HG02970 (cell line): ENCODE measurements around the gene TRMT2A.

ENCODE experiments used
- ATAC-seq: cut with Tn5 transposase; IDR thresholded peaks from one replicate; pipeline ENCODE4 v1.9.1; 2021; ENCODE audit warnings: mild to moderate bottlenecking, moderate library complexity, moderate number of reproducible peaks; ENCODE audit not compliant: unreplicated experiment, low FRiP score

Gene TRMT2A

DNA sequence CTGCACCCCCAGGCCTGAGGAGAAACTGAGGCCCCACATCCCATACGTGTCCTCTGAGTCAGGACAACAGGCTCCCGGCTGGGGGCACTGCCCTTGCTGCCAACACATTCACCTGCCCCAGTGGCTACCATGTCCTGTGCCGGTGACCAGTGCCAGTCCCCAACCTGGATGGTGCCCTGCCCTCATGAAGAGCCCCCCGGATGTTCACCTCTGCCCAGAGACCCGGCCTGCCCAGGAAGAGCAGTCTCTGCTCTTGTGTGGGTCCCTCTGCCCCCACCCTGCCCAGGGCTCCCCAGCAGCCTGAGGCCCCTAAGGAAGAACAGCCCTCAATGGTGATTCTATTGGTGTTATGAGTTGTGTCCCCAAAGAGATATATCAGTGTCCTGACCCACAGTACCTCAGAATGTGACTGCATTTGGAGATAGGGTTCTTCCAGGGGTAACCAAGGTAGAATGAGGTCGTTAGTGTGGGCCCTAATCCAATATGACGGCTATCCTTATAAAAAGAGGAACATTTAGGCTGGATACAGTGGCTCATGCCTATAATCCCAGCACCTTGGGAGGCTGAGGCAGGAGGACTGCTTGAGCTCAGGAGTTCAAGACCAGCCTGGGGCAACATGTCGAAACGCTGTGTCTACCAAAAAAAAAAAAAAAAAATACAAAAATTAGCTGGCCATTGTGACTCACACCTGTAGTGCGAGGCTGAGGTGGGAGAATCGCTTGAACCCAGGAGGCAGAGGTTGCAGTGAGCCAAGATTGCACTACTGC is 50.2 kb downstream of the TRMT2A start:
- ATAC-seq, result no peak

DNA sequence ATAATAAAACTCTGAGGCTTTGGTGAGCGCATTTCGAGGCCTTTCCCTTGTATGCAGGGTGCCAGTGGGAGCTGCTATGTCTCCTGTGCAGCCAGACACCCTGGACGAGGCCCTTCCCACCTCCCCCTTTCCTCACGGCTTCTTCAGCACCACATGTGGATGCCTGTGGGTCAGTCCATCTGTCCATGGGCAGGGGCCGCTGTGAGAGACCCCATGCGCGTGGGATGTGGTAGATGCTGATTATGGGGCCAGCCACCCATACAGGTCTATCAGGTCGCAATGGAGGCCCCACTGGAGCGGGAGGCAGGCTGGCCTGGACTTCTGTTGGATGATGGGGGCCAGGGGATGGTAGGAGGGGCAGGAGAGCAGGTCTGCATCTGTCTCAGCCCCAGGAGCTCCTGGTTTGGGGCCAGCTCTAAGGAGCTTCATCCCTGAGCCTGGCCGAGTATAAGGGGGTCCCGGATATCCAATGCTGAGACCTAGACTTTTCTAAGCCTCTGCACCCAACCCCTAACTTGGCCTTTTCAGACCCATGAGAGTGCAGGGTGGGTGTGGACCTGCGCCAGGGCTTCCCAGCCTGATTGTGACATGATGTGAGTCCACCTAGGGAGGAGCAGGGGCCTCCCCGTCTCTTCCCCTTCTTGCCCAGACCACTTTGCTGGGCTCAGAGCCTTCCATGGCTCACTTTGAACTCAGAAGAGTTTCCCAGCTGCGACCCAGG is 51.0 kb downstream of the TRMT2A start:
- ATAC-seq, result no peak

DNA sequence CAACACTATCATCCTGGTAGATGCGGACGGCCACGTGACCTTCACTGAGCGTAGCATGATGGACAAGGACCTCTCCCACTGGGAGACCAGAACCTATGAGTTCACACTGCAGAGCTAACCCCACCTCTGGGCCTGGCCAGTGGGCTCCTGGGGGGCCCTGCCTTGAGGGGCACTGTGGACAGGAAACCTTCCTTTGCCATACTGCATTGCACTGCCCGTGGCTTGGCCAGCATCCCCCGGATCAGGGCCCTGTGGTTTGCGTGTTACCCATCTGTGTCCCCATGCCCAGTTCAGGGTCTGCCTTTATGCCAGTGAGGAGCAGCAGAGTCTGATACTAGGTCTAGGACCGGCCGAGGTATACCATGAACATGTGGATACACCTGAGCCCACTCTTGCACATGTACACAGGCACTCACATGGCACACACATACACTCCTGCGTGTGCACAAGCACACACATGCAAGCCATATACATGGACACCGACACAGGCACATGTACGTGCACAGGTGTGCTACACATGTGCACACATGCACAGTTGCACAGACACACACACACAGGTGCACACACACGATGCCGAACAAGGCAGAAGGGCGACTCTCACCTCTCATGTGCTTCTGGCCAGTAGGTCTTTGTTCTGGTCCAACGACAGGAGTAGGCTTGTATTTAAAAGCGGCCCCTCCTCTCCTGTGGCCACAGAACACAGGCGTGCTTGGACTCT is 52.3 kb downstream of the TRMT2A start:
- no peak for ATAC-seq

DNA sequence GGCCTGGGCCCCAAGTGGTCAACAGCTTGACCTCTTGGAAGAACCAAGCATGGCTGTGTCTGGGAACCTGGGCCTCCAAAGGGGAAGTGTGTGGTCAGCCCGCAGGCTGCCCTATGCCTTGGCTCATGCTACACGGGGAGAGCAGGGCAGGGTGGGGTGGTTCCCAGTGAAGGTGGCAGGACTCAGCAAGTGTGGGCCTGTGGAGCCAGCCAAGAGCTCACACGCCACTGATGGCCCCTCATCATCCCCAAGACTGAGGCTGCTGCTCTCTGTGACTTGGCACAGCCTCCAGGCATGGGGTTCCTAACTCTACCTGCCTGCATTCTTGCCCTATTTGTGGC is 52.9 kb downstream of the TRMT2A start:
- no peak for ATAC-seq

DNA sequence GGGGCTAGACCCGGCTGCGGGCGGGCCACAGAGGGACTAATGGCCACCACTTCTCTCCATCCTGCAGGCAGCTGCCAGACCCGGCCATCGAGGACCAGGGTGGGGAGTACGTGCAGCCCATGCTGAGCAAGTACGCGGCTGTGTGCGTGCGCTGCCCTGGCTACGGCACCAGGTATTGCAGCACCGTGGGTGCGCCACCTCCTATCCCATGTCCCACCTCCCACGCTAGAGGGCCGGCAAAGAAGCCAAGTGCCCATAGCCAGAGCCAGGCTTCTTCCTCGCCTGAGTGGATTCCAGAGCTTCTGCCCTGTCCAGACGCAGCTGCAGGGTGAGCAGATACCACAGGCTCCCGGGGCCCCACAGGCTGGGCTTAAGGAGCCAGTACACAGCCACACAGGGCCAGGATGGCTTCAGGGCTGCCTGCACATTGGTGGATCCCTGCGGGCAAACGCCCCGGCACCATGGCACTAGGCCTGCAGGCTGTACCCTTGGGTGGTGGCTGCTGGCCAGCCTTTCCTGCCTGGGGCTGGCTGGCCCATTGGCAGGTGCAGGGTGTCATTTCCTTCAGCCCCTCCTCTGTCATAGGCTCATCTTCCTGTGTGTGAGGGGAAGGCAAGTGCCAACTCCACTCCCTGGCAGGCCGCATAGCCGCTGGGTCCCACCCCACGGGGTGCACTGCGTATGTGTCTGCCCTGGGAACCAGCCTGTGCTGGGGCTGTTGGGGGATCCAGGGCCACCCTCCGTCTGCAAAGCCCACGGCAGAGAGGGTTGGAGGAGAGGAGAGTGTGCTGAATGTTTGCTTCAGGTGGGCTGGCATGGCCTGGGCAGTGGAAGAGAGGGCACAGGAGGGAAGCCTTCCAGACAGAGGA is 53.5 kb downstream of the TRMT2A start:
- ATAC-seq, result no peak

DNA sequence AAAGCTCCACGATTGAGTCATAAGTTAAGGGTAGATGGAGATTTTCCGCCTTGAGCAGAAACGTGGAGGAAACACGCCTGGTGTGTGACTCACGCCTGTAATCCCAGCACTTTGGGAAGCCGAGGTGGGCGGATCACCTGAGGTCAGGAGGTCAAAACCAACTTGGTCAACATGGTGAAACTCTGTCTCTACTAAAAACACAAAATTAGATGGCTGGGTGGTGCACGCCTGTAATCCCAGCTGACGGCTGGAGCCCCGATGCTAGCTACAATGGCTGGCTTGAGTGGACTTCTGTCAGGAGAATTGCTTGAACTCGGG is 54.3 kb downstream of the TRMT2A start:
- no peak for ATAC-seq

DNA sequence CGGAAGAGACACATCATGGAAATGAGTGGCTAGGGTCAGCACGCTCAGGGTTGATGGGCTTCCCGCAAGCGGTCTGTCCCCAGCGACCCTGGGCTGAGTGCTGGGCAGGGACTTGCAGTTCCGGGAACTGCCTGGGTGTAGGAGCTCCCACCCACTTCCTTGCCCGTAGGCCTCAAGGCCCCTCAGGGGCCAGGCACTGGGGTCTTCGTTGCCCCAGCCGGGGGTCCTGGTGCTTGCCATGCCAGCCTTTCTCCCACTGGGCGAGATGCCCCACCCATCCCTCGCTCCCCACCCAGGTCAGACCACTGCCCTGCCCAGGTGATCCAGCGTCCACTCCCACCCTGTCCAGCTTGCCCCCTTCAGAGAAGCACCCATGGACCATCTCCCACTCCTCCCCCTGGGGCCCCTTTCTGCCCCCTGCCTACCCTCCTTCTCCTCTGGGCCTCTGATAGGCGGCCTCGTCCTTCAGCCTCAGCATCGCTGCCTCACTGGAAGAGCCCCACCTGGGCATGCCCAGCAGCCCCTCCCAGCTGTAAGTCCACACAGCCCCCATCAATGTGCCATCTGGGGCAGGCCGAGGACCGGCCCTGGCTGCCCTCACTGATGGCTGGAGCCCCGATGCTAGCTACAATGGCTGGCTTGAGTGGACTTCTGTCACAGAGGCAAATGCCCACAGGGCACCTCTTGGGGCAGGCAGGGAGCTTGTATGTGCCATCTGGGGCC is 54.8 kb downstream of the TRMT2A start:
- ATAC-seq, result no peak
